Stimulated activated CD4-positive, alpha-beta T cell treated with anti-CD3 and anti-CD28 coated beads, TNF-alpha, amount 100 ng/mL, for 4 hours (primary cell): ENCODE results near the gene ASB3.
"Not testable (repeated sequence)": the region's sequence is repeated elsewhere in the genome, so short reads cannot be mapped to it uniquely, and the experiment has no call there.

ENCODE experiments used
- DNase-seq, 3 experiments: peaks; one replicate each; pipeline ENCODE4 v3.0.0-alpha.2; 2020; ENCODE audit warnings: low read depth in 3 of 3

Gene ASB3

DNA sequence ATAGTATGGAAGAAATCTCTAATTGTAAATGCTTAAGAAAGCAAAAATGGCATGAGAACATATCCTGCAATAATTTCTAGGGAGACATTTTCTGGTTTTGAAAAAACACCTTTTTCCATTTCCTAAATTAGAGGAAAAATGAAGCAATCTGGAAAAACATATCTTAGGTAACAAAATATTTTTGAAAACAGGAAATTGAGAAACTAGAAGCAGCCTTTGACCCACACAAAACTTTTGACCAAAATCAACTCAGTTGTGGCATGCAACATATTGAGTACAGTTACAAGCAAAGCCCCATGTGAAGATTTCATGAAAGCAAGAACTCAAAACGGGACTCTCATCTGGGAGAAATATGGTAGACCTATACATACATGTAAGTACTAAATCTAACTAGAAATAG, 47.7 kb downstream of the ASB3 start:
- DNase-seq = no peak

DNA sequence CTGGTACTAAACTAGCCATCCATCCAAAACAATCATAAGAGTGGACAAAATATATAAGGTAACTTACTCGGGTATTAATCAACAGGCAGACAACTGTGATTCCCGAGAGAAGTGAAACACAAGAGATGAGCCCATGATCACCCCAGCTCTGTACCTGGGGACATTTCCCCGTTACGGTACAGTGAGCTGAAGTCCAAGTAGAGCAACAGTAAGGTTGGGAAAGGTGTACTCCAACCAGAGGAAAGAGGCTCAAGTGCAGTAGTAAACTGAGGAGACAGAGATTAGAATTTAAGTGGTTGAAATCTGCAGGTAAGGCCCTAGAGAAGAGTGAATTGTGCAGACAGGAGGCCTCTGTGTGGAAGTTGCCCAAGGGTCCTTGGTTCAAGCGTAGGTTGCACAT, 49.7 kb downstream of the ASB3 start:
- DNase-seq = no peak

DNA sequence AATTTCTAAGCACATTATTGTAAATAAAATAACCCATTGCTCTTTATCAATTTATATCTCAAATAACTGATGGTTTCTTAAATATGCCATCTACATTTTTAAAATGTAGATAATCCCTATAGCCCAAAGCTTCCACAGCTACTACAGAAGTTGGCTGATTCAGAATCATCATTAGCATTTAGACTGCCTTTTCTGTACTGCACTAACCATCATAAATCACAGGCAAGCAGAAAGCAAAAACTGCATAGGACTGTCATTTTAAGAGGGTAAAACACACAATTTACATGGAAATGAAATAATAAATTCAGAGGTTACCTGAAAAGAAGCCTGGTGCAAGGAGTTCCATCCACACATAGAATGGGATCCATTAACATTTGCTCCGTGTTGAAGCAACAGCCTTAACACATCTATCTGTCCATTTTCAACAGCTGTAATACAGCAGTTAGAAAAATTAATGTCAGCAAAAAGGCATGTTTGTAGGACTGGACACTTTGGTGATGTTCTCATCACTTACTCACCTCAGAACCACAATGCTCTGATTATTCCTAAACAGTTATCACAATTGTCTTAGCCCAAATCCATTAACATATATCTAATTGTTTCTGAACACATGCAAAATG, 57.5 kb downstream of the ASB3 start:
- DNase-seq = no peak

DNA sequence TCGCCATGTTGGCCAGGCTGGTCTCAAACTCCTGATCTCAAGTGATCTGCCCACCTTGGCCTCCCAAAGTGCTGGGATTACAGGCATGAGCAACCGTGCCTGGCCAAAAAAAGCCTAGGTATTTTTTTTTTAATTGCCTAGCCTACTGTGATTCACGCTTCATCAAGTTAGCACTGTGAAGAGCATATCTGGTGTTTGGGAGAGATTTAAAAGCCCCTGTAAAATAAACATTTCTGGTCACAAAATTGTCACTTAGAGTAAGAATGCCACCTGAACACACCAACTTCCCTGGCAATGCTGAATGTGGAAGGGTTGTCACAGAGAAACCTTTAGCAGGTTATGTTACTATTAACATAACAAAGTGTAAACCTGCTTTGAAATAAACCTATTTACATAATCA, 58.8 kb downstream of the ASB3 start:
- DNase-seq = no peak

DNA sequence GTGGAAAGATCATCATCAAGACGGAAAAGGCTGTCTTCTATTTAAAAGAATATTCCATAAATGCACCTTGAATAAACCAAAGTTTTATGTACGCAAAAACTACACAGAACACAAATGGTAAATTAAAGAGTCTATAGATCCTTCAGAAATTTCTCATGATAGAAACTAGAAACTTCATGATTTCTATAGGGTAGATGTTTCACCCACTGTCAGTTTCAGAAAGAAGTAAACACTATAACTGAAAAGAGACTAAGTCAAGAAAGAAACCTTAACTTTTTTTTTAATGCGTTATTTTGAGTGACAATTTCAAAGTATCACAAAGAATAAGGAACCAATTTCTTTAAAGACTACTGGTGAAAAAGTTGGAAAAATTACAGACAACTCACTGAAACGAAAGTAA, 61.1 kb downstream of the ASB3 start:
- no peak for DNase-seq

DNA sequence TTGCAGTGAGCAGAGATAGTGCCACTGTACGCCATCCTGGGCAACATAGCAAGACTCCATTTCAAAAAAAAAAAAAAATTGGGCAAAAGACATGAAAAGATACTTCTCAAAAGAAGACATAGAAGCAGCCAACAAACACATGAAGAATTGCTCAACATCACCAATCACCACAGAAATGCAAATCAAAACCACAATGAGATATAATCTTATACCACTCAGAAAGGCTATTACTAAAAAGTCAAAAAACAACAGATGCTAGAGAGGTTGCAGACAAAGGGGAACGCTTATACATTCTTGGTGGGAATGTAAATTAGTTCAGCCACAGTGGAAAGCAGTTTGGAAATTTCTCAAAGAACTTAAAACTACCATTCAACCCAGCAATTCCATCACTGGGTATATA, 62.2 kb downstream of the ASB3 start:
- no peak for DNase-seq

DNA sequence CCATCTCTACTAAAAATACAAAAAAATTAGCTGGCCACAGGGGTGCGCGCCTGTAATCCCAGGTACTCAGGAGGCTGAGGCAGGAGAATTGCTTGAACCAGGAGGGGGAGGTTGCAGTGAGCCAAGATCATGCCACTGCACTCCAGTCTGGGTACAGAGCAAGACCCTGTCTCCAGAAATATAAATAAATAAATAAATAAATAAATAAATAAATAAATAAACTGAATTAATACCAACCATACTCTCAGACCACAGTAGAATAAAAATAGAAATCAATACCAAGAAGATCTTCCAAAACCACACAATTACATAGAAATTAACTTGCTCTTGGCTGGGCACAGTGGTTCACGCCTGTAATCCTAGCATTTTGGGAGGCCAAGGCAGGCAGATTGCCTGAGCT, 65.8 kb downstream of the ASB3 start:
- not testable (repeated sequence) for DNase-seq

DNA sequence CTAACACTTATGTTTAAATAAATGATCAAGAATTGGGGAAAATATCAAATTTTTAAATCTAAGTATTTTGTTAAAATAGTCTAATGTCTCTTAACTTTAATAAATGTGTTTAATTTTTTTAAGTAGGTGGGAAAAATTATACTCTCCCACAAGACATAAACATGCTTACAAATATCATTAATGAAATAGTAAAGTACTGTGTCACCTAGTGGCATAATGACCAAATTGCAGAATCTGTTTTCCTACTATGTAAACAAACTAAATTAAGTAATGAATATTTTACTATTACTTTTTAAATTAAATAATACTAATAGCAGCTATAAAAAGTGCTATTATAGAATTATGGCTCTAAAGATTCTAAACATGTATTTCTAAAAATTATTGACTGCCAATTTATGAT, 71.2 kb downstream of the ASB3 start:
- no peak for DNase-seq

DNA sequence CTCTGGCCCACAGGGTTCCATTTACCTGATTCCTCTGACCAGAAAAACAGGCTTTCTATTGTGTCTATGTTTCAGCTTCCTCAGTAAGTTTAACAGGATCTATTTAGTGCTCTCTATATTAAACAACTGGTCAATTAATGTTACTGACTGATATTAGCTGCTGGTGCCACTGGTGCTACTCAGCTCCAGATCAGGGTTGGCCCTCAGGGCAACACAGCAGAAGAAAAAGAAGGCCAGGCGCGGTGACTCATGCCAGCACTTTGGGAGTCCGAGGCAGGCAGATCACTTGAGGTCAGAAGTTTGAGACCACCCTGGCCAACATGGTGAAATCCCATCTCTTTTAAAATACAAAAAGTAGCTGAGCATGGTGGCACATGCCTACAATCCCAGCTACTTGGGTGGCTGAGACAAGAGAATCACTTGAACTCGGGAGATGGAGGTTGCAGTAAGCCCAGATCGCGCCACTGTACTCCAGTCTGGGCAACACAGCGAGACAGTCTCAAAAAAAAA, 75.4 kb downstream of the ASB3 start:
- DNase-seq = no peak

DNA sequence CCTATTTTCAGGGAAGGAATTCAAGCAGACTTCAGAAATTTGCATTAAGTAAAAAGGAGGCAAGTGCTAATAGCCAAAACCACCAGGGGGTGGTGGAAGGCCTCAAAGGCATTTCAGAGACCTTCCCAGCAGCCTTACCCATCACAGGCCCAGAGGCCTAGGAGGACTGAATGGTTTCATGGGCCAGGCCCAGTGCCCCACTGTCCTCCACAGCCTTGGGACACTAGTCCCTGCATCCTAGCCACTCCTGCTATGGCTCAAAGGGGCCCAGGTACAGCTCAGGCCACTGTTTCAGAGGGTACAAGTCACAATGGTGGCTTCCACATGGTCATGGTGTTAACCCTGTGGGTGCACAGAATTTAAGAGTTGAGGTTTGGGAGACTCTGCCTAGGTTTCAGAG, 77.8 kb downstream of the ASB3 start:
- no peak for DNase-seq

DNA sequence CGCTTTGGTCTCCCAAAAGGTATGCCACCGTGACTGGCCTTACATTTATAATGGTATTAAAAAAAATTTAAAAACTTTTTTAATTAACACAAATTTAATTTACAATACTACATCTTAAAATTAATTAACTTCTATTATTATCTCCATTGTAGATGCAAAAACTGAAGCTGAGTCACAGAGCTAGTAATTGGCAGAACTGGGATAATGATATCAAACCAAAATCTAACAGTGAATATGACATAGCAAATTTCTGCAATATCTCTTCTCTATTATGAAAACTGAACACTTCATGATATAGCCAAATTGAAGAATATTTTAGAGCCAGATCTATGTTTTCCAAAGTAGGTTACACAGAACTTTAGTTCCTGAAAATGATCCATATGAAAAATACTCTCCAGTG, 85.5 kb downstream of the ASB3 start:
- no peak for DNase-seq

DNA sequence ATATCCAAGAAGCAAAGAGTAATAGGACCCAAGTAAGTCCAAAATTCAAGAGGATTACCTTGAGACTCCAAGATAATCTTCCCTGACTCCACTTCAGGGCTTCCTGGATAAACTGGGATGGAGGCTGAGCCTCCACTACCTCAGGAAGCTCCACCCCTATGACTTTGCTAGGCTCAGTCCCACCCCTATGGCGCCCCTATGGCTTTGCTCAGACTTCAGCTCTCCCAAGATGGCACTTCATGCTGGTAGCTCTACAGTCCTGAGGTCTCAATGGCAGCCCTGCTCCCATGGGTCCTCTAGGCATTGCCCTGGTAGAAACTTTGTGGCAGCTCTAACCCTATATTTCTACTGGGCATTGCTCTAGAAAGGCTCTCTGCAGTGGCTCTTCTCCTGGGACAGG, 89.1 kb downstream of the ASB3 start:
- no peak for DNase-seq

DNA sequence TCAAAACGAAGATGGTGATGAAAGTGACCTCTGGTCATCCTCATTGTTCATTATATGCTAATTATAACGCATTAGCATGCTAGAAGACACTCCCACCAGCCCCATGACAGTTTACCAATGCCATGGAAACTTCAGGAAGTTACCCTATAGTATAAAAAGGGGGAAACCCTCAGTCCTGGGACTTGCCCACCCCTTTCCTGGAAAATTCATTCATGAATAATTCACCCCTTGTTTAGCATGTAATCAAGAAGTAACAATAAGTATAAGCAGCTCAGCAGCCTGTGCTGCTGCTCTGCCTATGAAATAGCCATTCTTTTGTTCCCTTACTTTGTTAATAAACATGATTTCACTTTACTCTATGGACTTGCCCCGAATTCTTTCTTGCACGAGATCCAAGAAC, 89.7 kb downstream of the ASB3 start:
- no peak for DNase-seq

DNA sequence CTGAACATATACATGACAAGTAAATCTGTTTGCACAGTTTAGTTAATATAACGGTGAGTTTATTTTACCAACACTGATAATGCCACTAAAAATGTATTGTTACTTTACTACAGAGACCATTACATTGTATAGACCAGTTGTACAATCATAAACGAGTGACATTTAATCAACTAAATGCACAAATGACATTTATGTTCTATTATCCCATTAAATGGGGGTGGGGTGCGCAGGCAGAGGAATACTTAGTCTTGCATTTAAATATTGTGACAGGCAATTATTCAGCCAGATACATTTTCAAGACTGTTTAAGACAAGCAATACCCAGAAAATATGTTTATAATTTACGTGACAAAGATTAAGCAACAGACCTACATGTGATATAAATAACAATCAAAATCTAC, 91.2 kb downstream of the ASB3 start:
- DNase-seq = no peak

DNA sequence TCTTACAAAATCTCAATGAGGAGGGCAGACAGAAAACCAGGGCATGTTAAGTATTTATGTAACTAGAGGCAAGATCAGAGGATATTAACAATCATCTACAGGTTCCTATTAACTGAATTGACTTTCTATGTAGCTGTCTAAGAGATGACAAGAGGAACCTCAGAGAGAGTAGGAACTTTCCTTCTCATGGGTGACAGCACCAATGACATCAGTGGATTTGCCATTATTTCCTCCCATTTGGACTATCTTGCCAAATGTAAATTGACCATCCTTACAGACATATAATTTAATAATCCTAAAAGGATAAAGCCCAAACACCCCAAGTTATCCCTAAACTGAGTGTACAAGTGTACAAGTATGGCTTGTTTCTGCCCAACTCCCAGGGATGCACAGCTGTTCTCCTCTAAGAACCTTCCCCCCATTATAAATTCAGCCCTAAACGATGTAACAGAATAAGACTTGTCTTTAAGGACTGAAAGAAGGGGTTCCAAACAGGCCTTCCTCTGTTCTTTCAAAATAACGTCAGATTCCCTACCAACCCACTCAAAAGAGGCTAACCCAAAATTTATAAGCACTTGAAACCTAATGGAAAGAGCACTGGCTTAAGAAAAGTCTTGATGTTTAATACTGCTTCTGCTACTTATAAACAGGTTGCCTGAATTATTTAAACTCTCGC, 92.5 kb downstream of the ASB3 start:
- DNase-seq = no peak

DNA sequence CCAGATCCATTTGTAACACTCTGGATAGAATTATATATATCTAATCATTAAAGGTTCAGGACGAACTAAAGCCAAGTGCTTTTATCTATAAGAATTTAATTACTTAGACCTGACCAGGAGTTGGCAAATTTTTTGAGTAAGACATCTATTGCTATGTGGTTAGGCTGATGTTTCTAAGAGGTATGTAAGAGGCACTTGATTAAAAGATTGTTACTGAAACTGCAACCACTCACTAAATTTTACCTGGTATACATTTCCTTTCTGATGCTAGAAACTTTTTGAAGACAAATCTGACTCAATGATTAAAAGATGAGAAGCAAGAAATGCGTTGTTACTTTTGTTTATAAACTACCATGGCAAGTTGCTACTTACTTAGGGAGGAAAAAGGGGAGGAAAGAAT, 95.9 kb downstream of the ASB3 start:
- DNase-seq = no peak

DNA sequence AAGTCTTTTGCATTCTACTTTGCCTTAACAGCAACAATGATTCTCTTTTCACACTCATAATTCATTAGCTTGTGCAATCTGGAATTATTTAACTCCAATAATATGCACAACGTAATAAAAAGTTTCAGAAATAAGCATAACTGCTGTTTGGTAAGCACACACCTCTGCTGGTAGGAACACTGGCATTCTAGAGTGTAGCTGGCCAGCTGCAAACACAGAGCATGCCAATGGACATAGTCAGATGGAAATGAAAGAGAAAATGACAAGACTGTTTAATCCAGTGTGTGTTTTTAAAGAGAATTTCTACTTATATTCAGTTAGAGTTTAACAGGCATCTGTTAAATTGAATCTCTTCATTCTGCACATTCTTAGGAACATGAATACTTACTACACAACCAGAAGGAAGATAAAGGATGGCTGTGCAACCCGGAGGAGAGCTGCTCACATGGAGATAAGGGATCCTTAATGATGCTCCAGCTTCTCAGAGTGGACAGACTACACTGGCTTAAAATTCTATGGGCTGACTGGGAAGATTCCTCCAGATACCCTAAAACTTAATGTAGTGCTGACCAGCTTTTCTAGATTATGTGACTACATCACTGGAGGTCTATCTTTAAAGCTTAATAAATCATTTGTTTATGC, 113.8 kb downstream of the ASB3 start:
- no peak for DNase-seq

DNA sequence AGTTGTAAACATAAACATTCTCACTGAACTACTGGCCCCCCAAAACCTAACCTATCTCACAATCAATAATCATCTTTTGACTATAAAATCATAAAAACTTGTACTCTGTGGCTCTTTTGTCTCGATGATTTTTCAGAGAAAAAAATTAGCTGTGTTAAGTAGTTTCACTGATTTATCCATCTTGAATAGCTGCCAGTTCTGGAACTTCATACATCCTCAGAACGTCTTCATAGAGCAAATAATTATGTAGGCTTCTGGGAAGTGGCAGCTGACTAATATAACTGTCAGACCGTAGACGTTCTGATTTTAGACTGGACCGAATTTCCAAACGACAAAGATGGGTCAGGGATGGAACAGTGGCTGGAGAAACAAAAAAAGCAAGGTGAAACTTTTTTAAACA, 116.4 kb downstream of the ASB3 start:
- DNase-seq = no peak

DNA sequence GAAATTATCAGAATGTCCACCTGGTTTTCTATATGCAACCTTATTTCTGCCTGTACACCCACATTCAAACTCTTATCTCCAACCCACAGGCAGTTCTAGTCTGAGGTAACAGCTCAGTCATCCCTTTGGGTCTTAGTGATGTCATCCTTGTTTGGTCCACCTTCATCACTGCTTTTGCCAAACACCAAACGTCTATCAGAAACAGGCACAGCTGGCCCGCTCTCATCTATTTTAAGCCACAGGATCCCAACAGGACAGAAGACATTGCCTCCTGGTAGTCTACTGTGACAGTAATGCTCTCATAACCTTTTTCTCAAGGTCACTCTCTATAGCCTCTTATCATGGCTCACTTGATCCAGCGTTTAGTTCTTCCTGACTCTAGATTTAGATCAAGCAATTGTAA, 118.1 kb downstream of the ASB3 start:
- DNase-seq = no peak

DNA sequence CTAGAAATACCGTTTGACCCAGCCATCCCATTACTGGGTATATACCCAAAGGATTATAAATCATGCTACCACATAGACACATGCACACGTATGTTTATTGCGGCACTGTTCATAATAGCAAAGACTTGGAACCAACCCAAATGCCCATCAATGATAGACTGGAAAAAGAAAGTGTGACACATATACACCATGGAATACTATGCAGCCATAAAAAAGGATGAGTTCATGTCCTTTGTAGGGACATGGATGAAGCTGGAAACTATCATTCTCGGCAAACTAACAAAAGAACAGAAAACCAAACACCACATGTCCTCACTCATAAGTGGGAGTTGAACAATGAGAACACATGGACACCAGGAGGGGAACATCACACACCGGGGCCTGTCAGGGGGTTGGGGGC, 119.6 kb downstream of the ASB3 start:
- DNase-seq = not testable (repeated sequence)

DNA sequence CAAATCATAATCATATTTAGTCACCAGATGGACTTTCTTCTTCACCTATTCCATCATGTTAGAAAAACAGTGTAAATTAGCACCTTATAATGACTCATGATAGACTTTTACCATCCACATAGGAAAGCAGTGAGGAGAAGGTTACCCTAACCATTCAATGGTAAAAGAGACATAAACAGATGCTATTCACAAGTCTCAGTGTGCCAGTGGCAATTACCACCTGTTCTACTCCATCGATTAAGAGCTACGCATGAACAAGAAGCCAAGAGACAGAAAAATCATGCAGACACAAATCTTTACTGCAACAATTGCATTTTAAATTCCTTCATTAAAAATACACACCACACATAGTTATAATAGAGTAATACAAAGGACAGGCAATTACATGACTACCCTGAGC, 125.9 kb downstream of the ASB3 start:
- no peak for DNase-seq

DNA sequence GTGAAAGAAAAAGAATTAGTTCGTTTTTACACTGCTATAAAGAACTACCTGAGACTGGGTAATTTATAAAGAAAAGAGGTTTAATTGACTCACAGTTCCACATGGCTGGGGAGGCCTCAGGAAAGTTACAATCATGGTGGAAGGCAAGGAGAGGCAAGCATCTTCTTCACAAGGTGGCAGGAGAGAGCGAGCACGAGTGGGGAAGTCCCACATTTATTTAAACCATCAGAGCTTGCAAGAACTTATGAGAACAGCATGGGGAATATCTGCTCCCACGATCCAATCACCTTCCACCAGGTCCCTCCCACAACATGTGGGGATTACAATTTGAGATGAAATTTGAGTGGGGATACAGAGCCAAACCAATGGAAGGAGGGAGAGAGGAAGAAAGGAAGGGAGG, 128.3 kb downstream of the ASB3 start:
- DNase-seq = not testable (repeated sequence)

DNA sequence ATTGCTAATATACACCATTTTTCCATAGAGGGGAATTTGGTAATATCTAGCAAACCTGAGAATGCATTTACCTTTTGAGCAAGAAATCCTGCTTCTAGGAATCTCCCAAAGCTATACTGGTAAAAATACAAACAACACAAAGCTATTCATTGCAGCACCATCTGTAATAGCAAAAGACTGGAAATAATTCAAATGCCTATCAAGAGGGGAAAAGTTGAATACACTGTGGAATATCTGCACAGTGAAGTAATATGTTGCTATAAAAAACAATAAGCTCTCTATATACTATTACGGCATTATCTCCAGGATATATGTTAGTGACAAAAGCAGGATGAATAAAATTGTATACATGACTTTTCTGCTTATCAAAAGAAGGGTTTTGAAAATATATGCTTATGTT, 131.5 kb downstream of the ASB3 start:
- no peak for DNase-seq
